EH (cell line): ENCODE measurements around the gene RPL41.
A peak's percentile ranks its signal among the peaks of the same experiment; 100 is the strongest.

Experiments
- DNase-seq: peaks from one replicate; pipeline ENCODE4 v3.0.0-alpha.2; 2015; ENCODE audit warnings: low read depth

RPL41 gene

DNA sequence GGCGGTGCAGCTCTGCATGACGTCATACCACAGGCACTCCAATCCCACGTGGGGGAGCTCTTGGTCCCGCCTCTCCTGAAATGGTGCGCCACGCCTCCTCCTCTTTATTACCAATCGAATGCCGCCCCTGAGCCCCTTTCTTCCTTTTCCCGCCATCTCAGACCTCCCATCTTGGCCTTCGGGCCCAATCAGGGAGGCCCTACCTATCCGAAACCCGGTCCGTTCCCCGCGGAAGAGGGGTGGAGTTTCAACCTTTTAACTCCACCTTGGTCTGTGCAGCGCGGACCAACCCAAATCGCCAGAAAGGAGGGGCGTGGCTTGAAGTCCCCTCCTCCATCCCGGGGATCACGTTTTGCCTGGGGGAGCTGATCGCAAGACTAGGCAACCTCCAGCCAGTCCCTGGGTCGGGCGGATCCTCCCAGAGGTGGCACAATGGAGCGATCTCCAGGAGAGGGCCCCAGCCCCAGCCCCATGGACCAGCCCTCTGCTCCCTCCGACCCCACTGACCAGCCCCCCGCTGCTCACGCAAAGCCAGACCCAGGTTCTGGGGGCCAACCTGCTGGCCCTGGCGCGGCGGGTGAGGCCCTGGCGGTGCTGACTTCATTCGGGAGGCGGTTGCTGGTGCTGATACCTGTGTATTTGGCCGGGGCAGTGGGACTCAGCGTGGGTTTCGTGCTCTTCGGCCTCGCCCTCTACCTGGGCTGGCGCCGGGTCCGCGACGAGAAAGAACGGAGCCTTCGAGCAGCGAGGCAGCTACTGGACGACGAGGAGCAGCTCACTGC lies 11.6 kb downstream of the RPL41 start, which contains the start of gene ESYT1:
TSS of gene ESYT1 (plus strand) at position 380 of the 782 bp plus-strand sequence. CDS start at position 433, 53 bp downstream.
- peak; percentile 100 for DNase-seq

DNA sequence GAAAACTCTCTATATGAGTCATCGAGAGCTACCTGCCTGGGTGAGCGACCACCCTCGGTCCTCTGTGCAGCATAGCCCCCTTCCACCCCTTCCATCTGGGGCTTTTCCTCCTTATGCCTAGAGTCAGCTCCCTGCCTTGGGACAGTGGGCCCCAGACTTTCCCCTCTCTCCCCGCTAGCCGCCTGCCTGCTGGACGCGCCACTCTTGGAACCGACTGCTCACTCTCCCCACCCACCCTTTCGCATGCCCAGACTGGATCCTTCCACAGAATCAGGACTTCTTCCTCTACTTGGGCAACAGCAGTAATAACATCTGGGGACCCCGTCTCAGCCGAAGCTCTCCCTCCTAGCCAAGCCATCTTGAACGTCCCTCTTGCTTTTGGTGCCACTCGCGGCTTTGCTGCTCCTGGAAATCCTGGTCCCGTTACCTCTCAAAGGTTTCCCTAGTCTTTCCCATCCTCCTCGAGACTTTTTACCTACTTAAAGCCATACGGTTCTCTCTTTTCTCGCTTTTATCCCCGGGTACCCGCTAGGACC lies 12.3 kb downstream of the RPL41 start:
- DNase-seq: peak; percentile 32

DNA sequence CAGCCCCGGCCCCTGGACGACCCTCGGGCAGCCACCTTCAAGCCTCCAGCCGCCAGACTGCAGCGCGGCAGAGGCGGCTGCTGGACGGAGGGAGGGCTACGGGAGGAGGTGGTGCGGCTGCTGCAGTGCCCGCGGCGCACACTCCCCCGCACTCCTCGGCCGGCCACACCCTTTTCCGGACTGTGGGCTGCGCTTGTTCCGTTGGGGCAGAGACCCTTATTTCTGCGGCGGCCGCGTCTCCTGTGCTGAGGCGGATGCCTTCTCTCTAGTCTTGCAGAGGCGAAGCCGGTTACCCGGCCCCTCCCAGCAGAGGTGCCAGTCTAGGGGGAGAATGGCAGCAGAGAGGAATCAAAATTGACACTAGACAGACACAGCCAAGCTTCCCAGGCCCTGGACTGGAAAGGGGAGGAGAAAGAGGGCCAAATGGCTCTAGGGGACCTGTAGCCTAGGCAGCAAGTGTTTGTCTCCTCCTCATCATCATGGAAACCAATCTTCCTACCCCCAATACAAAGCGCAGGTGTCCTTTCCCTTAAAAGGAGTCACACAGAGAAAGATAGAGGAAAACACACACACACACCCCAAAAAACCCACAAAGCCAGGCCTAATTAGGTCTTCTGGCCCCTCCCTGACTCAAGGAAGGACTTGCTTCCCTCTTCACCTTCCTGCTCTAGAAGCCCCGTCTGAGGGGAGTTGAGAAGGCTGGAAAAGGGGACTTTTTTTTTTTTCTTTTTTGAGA lies 12.9 kb downstream of the RPL41 start:
- peak; percentile 70 for DNase-seq

DNA sequence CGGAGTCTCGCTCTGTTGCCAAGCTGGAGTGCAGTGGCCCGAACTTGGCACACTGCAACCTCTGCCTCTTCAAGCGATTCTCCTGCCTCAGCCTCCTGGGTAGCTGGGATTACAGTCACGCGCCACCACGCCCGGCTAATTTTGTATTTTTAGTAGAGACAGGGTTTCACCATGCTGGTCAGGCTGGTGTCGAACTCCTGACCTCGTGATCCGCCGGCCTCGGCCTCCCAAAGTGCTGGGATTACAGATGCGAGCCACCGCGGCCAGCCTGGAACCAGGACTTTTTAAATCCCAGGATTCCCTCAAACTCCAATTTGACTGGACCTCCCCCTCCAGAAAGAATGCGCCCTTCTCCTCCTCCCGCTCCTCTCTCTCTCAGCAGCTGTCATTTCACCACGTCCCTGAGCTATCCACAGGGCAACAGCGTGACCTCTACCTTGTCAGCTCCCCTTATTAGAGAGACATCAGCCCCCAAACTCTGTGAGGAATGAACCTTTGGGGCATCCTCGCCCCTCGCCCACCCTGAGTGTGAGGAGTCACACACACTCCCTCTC lies 13.6 kb downstream of the RPL41 start:
- no peak for DNase-seq

DNA sequence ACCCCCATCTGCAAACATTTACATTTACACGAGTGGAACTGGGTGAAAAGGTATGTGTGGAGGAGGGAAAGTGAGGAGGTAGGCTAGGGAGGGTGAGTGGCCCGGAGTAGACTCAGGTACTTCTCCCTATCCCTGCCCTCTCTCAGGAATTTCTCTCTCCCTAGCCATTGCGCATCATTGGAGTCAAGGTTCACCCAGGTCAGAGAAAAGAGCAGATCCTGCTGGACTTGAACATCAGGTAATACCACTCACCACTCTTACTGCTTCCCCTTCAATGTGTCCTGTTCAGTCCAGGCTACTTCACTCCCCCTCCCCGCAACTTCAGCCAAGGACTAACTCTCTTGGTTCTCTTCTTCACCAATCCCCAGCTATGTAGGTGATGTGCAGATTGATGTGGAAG lies 14.4 kb downstream of the RPL41 start:
- DNase-seq: no peak

DNA sequence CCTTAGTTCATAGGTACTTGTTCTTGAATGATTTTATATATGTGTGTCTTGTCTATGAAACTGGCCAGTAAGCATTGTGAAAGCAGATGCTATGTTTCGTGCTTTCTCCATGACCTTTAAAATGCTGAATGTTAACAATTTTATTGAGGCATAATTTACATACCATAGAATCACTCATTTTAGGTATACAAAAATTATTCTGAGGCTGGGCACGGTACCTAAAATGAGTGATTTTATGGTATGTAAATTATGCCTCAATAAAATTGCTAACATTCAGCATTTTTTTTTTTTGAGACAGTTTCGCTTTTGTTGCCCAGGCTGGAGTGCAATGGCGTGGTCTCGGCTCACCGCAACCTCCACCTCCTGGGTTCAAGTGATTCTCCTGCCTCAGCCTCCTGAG lies 18.5 kb downstream of the RPL41 start:
- no peak for DNase-seq

DNA sequence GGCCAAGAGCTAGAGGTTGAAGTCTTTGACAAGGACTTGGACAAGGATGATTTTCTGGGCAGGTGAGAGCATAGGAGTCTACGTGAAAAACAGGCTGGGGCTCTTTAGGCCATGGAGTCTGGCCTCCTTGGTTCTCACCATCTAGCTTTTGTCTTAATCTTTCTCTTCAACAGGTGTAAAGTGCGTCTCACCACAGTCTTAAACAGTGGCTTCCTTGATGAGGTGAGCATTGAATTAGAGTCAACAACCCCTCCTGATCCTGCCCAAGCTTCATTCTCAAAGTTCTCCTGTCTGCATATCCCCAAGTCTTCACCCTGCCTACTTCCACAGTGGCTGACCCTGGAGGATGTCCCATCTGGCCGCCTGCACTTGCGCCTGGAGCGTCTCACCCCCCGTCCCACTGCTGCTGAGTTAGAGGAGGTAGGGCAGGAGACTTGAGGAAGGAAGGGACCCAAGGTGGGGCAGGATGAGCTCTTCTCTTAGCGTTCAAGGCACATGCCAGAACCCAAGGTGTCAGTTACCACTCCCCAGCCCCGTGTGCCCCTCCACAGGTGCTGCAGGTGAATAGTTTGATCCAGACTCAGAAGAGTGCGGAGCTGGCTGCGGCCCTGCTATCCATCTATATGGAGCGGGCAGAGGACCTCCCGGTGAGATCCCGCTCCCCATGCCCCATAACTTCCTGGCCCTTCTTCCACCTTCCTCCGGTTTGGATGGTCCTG lies 21.6 kb downstream of the RPL41 start:
- no peak for DNase-seq

DNA sequence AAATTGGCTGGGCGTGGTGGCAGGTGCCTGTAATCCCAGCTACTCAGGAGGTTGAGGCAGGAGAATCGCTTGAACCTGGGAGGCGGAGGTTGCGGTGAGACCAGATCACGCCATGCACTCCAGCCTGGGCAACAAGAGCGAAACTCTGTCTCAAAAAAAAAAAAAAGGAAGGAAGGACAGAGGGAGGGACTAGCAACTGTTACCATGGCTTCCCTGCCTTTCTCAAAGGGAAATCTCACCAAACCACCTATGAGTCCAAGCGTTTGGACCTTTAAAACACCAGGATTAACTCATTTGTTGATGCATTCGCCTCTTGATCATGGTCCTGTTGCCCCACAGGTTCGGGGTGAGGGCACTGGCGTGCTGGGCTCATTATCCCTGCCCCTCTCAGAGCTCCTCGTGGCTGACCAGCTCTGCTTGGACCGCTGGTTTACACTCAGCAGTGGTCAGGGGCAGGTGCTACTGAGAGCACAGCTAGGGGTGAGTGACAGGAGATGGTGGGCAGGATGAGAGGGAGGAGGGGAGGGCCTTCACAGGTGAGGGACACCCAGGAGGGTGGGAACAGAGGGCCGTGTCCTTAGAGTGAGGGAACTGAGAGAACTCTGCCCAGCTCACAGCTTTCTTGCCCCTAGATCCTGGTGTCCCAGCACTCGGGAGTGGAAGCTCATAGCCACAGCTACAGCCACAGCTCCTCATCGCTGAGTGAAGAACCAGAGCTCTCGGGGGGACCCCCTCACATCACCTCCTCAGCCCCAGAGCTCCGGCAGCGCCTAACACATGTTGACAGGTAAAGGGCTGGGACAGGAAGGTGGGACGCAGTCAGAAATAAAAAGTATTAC lies 25.7 kb downstream of the RPL41 start:
- no peak for DNase-seq

DNA sequence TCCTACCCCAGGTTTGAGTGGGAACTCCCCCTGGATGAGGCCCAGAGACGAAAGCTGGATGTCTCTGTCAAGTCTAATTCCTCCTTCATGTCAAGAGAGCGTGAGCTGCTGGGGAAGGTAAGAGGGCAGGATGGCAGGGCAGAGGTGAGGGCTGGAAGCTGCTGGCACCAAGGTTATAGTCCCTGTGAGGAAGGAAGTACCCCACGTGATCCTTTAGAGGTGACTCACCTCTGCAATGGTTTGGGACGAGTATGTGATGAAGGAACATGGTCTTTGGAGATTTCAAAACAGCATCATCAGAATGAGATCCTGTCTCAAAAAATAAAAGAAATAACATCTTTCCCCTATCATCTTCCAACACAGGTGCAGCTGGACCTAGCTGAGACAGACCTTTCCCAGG lies 26.8 kb downstream of the RPL41 start:
- DNase-seq: no peak

DNA sequence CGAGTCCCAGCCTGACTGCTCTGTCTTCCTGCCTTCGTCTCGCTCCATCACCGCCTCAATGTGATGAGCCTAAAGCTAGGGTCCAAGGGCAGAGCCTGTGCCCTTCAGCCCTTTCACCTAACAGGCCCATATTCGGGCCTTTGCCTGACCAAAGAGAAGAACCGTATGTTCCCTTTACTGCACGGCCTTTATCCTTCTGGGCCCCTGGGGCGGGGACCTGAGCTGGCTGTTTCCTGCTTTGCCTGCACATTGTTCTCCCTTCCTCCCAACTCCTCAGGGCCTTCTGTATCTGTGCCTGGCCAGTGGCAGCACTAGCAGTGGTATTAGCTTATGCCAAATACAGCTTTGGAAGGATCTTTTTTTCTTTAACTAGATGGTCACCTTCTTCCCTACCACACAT lies 27.4 kb downstream of the RPL41 start:
- no peak for DNase-seq

DNA sequence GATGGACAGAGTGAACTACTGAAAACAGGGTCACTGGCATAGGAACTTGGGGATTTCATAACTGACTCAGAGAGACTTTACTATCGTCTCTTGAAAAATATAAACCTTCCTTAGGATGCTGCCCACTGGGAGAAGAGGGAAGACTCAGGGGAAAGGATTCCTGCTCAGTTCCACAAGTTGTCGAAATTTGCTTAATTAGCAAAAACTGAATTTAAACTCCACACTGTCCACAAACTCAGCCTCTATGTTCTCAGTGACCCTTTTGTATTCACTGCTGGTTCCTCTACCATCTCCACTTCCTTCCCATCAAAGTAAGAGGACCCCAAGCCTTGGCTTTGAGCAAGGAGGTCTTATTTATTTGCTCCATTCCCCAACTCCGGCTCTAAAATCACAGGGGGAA lies 28.8 kb downstream of the RPL41 start:
- no peak for DNase-seq

DNA sequence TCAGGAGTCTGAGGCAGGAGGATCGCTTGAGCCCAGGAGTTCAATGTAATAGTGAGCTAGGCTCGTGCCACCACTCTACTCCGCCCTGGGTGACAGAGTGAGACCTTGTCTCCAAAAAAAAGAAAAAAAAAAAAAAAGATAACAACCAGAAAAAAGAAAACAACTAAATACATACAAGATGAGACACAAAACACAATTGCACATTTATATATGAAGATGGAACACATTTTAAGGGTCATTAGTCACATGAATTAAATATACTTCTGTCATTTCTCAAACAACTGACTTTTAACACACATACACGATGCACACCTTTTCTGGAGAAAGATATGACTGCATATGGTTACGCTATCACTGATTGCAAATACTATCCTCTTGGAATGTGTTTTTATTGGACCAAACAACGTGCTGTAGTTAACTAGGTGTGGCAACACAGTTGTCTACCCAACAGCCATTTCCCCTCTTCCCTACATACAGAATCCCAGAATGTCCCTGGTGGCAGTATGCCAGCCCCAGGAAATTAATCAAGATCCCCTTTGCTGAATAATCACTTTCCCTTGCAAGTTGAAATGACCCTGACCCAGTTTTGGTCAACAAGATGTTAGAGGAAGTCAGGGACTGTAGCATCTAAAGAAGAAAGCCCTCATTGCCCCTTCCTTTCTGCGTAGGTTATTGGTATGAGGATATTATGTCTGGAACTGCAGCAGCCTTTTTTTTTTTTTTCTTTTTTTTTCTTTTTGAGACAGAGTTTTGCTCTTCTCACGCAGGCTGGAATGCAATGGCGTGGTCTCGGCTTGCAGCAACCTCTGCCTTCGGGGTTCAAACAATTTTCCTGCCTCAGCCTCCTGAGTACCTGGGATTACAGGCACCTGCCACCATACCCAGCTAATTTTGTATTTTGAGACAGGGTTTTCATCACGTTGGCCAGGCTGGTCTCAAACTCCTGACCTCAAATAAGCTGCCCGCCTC lies 30.3 kb downstream of the RPL41 start:
- no peak for DNase-seq

DNA sequence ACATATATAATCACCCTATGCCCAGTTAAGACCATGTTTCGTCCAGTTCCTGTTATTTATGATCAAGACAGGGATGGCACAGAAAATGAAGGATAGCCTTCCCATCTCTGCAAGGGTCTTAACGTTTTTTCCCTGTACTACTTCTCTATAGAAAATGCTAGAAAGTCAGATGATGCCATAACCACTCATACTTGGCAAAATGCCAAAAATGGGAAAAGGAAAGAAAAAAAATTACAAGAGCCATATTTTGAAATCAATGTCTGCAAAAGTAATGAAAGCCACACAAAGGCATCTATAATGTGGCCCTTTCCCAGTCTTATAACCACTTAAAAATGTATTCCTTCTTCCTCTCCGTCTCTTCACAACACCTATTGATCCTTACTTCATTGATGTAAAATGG lies 34.1 kb downstream of the RPL41 start:
- peak; percentile 30 for DNase-seq

DNA sequence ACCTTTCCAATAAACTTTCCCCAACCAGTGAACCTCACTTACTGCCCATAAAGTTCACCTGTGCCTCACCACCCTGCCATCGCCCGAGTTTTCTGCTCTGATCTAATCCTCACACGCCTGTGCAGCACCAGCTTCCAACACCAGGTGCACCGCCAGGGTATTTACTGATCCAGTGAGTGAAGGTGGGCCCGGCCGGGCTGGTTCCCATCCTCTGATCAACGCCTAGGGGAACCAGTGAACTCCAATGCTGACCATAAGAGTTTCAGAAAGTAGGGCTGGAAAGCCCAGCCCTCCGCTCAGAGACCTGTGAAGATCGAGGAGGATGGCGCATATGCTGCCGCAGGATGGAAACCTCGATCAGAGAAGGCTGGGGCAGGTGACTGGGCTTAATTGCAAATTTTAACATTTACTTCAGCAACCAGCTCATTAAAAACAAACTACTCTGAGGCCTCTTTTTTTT lies 35.3 kb downstream of the RPL41 start:
- no peak for DNase-seq

DNA sequence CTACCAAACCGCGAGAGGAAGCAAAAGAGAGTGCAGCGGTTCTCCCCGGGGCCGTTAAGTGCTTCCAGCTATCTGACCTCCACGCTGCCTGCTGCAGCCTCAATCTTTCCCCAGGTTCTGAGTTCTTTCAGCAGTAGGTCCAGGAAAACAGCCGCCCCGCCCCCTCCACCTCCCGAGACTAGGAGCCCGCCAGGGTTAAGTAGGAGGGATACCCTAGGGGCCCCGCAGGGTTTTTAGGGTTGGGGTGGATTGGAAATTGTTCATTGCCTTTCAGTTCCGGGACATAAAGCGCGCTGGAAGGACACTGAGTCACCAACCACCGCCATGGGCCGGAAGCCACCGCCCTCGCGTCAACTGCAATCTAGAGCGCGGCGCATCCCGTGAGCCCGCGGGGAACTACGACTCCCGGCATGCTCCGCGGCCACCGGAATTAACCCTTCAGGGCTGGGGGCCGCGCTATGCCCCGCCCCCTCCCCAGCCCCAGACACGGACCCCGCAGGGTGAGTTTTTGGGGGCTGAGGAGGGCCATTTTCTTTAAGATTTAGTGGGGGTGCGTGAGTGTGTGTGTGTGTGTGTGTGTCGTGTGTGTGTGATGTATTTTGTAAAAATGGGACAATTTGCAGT lies 35.8 kb downstream of the RPL41 start, which contains the start of gene MYL6B:
TSS of gene MYL6B (plus strand) at position 456 of the 624 bp plus-strand sequence. CDS start 1,332 bp downstream, outside the sequence.
- peak; percentile 92 for DNase-seq

DNA sequence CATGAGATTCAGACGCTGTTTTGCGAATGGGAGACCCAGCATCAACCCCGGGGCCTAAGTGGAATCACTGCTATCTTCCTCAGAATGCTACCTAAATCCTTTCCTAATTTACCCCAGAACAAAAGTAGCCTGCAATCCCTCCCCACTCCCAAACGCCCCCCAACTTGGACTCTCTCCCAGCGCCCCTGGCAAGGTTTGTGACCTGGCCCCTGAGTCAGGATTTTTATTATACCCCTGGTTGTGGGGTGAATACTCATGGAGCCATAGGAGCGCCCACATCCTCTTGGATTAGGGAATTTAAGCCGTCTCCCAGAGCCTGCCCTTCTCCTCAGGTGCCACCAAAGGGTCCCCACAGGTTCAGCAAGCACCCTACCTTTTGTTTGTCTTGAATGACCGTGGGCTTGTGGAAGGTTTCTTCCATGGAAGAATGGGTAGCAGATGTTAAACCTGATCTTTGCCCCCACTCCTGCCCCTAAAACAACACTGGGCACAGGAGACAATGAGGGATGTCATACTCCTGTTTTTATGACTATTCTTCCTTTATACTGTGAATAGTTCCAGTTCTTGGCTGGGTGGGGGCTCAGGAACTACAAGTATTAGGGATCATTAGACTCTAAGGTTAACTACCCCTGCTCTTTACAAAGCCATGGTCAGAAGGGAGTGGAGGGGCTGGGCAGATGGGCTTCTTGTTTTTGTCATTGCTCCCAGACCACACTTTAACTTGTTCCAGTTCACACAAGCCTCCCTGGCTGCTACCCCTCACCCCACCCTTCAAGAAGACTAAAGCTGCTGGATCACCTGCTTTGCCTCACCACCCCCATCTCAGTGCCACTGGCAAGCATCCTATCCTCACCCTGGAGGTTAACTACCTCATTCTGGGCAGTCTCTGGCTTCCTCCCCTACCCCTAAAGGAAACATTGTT lies 36.6 kb downstream of the RPL41 start:
- no peak for DNase-seq

DNA sequence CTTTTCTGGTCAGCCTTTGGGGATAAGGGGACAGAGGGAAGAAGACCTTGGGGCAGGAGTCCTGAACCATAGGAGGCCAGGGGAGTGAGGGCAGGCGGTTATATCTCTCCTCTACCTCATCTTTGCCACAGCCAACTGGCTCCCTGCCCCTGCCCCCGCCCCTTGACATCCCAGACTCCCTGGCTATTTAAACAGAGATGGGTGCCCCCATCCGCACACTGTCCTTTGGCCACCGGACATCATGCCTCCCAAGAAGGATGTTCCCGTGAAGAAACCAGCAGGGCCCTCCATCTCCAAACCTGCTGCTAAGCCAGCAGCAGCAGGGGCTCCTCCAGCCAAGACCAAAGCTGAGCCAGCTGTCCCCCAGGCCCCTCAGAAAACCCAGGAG lies 37.2 kb downstream of the RPL41 start:
- no peak for DNase-seq

DNA sequence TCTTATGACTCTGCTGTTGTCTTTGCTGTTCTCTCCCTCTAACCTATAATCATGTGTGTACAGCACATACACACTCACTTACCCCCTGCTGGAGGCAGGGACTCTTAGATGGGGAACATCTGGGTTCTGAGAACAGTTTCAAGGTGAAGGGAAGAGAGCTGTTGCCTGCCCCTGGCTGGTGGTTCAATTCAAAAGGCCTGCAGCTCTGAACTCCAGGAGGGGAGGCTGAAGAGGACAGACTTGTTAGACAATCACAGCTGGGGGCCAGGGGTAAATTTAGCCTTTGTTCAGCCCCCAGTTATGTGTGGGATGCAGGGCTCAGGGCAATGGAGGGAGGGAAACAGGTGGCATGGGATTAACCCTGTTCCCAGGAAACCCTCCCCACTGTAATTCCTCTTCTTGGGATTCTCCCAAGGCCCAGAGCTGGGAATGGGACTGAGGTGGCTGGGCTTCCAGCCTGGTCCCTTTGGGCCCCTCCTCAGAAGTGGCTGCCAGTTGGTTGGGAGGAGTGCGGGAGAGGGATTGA lies 37.9 kb downstream of the RPL41 start:
- DNase-seq: no peak
